A549 (cell line): ENCODE results near the gene BRD1. TPM values are rescaled to one million over a fixed set of nuclear protein-coding genes. Genes with fewer than 3 reads are reported as not detected.
A peak's percentile ranks its signal among the peaks of the same experiment; 100 is the strongest.

Experiments used
- ATAC-seq, 2 experiments: fragments of 200-7000 bp in 1 of 2; fragments of >200 bp in 1 of 2; cut with Nextera tagmentation in 1 of 2; cut with Tn5 transposase in 1 of 2; 3 replicates each; pipeline versions ENCODE4 v1.8.0 to v1.9.1; 2018 to 2020; ENCODE audit warnings: mild to moderate bottlenecking in 1 of 2, moderate library complexity in 1 of 2
- CTCF ChIA-PET: fragments of 300-600 bp; sonication (Branson Sonifier 250); formaldehyde crosslinking; extraction: SDS; loops from one replicate; lab custom pipeline; 2021; ENCODE audit warnings: antibody characterized with exemption, inconsistent platforms; lab: Yijun Ruan, JAX
- POLR2A ChIA-PET: fragments of 350-600 bp; formaldehyde crosslinking; extraction: SDS; loops from one replicate; lab custom pipeline; 2021; ENCODE audit warnings: antibody characterized with exemption, inconsistent platforms; lab: Yijun Ruan, JAX
- DNase-seq, 2 experiments: peaks; one replicate each; pipeline versions ENCODE4 v3.0.0 to v3.0.0-alpha.2; 2011 to 2016; ENCODE audit warnings: low read depth in 1 of 2, low spot score in 1 of 2
- FAIRE-seq: peaks from 2 replicates; lab custom pipeline; 2011; peaks lifted over from hg19 to GRCh38; lab: Jason Lieb, UNC
- H3K27ac ChIP-seq, 2 experiments: fragments of >200 bp; sonication (Bioruptor Twin); formaldehyde crosslinking; 3 replicates each; pipeline ENCODE4 v1.5.1; 2016 to 2017
- H3K4me1 ChIP-seq: fragments of >200 bp; sonication (Bioruptor Twin); formaldehyde crosslinking; 3 replicates; pipeline ENCODE4 v1.6.1; 2016
- H3K4me2 ChIP-seq: fragments of >200 bp; sonication (Bioruptor Twin); formaldehyde crosslinking; 3 replicates; pipeline ENCODE4 v1.6.1; 2016
- H3K4me3 ChIP-seq: fragments of >200 bp; sonication (Bioruptor Twin); formaldehyde crosslinking; 3 replicates; pipeline ENCODE4 v1.5.1; 2016
- H3K9me3 ChIP-seq: fragments of >200 bp; sonication (Bioruptor Twin); formaldehyde crosslinking; 3 replicates; pipeline ENCODE4 v1.6.1; 2016
- BHLHE40 ChIP-seq: IDR thresholded peaks from 2 replicates; pipeline ENCODE4 v1.6.1; 2012; ENCODE audit warnings: low read depth, low read length, inconsistent platforms
- EHF ChIP-seq: fragments of 250-450 bp; sonication (Bioruptor Pico); IDR thresholded peaks from 2 replicates; pipeline ENCODE4 v1.5.0; 2020; ENCODE audit warnings: mild to moderate bottlenecking
- EHMT2 ChIP-seq: fragments of 200-600 bp; sonication (generic); IDR thresholded peaks from 2 replicates; pipeline ENCODE4 v1.6.1; 2016; ENCODE audit warnings: antibody characterized with exemption, low read depth, mild to moderate bottlenecking, moderate library complexity
- ESRRA ChIP-seq: fragments of 150-350 bp; IDR thresholded peaks from 2 replicates; pipeline ENCODE4 v1.6.1; 2014; ENCODE audit warnings: mild to moderate bottlenecking, low read length, borderline replicate concordance
- FOSL2 ChIP-seq, 2 experiments: fragments of 450-650 bp in 1 of 2; fragments of >200 bp in 1 of 2; sonication (Bioruptor Twin) in 1 of 2; formaldehyde crosslinking; IDR thresholded peaks; 2 replicates each; pipeline versions ENCODE4 v1.5.0 to v1.6.1; 2016 to 2020; ENCODE audit warnings: mild to moderate bottlenecking in 1 of 2, moderate library complexity in 1 of 2
- HOXA7 ChIP-seq: fragments of 250-450 bp; sonication (Bioruptor Pico); IDR thresholded peaks from 2 replicates; pipeline ENCODE4 v1.5.0; 2020; ENCODE audit warnings: mild to moderate bottlenecking, moderate library complexity
- JUNB ChIP-seq: fragments of >200 bp; sonication (Bioruptor Twin); formaldehyde crosslinking; IDR thresholded peaks from 2 replicates; pipeline ENCODE4 v1.6.1; 2016
- KDM1A ChIP-seq: fragments of 200-600 bp; sonication (generic); IDR thresholded peaks from 2 replicates; pipeline ENCODE4 v1.6.1; 2016; ENCODE audit warnings: low read depth, mild to moderate bottlenecking
- MYC ChIP-seq: IDR thresholded peaks from 2 replicates; pipeline ENCODE4 v1.6.1; 2012; ENCODE audit warnings: mild to moderate bottlenecking, inconsistent platforms, low read length, improper control_type of control experiment, borderline replicate concordance
- NFE2L2 ChIP-seq: fragments of 150-350 bp; conservative IDR thresholded peaks from 2 replicates; pipeline ENCODE4 v1.6.1; 2014; ENCODE audit warnings: low read length
- NR3C1 ChIP-seq: fragments of >200 bp; sonication (Bioruptor Twin); formaldehyde crosslinking; IDR thresholded peaks from 3 replicates; pipeline ENCODE4 v1.6.1; 2017
- PHF8 ChIP-seq: fragments of 200-600 bp; sonication (generic); IDR thresholded peaks from 2 replicates; pipeline ENCODE4 v1.6.1; 2016; ENCODE audit warnings: low read depth, mild to moderate bottlenecking, antibody characterized with exemption, moderate library complexity, borderline replicate concordance
- RCOR1 ChIP-seq: fragments of 150-350 bp; IDR thresholded peaks from 2 replicates; pipeline ENCODE4 v1.6.1; 2014; ENCODE audit warnings: antibody characterized with exemption, low read length, low read depth
- RFX5 ChIP-seq: fragments of 450-650 bp; IDR thresholded peaks from 2 replicates; pipeline ENCODE4 v1.7.1; 2014; ENCODE audit warnings: antibody characterized with exemption, mild to moderate bottlenecking, moderate library complexity
- ZC3H11A ChIP-seq: fragments of 450-650 bp; IDR thresholded peaks from 2 replicates; pipeline ENCODE4 v1.6.1; 2014; ENCODE audit warnings: antibody characterized with exemption, mild to moderate bottlenecking
- ZFP36 ChIP-seq: fragments of 450-650 bp; IDR thresholded peaks from 2 replicates; pipeline ENCODE4 v1.6.1; 2014; ENCODE audit warnings: borderline replicate concordance; ENCODE audit not compliant: partially characterized antibody
- ZNF302 ChIP-seq: fragments of 250-450 bp; sonication (Bioruptor Pico); IDR thresholded peaks from 2 replicates; pipeline ENCODE4 v1.9.0; 2021; ENCODE audit warnings: inconsistent platforms, mild to moderate bottlenecking, moderate library complexity
- WGBS: methylation state at CpG from one replicate; pipeline ENCODE4 v1.1.6; 2017; ENCODE audit errors: missing lambda C conversion rate; 5-methylcytosine and 5-hydroxymethylcytosine counted together
- polyA plus RNA-seq, 4 experiments: library from polyadenylated mRNA; depleted of rRNA in 3 of 4; stranded (reverse); fragments of >200 nt; fragmentation: RNase III in 1 of 4; extraction: RNeasy Plus Mini Kit Qiagen cat#74134 plus additional on column Dnase treatment in 1 of 4; gene quantifications; 2 replicates in 3 of 4; 3 replicates in 1 of 4; pipeline ENCODE4 v1.2.3, GENCODE V29; 2011 to 2017
- TF ChIP-seq, protein P1 (sequence below): fragments of 150-350 bp; IDR thresholded peaks from 2 replicates; pipeline ENCODE4 v1.6.1; 2014; ENCODE audit warnings: low read depth, mild to moderate bottlenecking, low read length
- TF ChIP-seq, protein P2 (sequence below): fragments of 250-450 bp; sonication (Bioruptor Pico); IDR thresholded peaks from 2 replicates; pipeline ENCODE4 v1.5.0; 2020; ENCODE audit warnings: low read depth, mild to moderate bottlenecking, moderate library complexity
- TF ChIP-seq, protein P3 (sequence below): fragments of 250-450 bp; sonication (Bioruptor Pico); IDR thresholded peaks from 2 replicates; pipeline ENCODE4 v1.5.0; 2021; ENCODE audit warnings: mild to moderate bottlenecking, moderate library complexity, borderline replicate concordance
- TF ChIP-seq, protein P4 (sequence below): fragments of 200-600 bp; sonication (generic); IDR thresholded peaks from 2 replicates; pipeline ENCODE4 v1.6.1; 2016; ENCODE audit warnings: antibody characterized with exemption, mild to moderate bottlenecking, moderate library complexity
- TF ChIP-seq, protein P5 (sequence below): IDR thresholded peaks from 2 replicates; pipeline ENCODE4 v1.6.1; 2012; ENCODE audit warnings: low read depth, borderline replicate concordance

BRD1 gene
- polyA plus RNA-seq, 2 of the 4 experiments (the other 2 are of a cell fraction) = 3.7 to 11.5 TPM

DNA sequence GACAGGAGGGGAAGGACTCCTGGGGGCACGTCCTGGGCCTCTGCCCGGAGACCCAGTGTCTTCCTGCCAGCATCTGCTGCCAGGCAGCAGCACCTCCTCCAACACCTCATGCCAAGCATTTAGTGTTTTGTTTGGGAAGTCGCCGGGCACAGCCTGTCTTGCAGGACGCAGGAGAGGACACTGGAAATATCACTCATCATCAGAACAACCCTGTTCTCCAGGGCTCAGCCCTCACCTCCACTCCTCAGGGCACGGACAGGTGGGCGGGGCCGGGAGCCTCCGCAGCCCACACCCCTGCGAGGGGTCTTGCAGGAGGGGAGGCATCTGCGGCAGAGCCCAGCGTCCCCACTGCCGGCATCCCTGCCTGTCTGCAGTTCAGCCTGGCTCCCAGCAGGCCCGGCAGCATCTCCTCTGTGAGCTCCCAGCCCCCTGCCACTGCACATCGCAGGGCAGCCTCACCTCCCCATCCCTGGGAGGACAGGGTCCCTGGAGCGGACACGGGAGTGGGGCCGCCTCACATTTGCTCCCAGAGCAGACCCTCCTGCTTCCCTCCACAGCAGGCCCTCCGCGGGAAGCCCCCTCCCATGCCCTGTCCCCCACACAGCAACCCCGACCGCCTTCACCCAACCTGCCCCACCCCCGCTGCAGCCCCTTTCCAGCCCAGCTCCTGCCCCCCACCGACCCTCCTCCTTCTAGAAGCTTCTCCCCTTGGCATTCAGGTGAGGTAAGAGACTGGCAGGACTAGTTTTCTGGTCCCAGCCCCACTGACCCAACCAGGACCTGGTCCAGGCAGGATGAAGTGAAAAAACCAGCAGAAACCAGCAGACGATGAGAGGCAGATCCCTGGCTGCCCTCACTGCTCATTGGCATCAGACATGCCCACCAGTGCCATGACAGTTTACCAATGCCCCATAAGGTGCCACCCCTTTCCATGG, 72.7 kb downstream of the BRD1 start:
- ATAC-seq (no peak; a peak in 1 of 6 replicates), FAIRE-seq (no peak), DNase-seq (no peak)
- no peak overlapping the region for H3K4me3 ChIP-seq
- whole genome bisulfite sequencing = 41% methylated on average over 12 of the region's 25 CpGs
- no peak for TF ChIP-seq ZNF302 (CRISPR knock-in tag)
- TF ChIP-seq, protein P1, sequence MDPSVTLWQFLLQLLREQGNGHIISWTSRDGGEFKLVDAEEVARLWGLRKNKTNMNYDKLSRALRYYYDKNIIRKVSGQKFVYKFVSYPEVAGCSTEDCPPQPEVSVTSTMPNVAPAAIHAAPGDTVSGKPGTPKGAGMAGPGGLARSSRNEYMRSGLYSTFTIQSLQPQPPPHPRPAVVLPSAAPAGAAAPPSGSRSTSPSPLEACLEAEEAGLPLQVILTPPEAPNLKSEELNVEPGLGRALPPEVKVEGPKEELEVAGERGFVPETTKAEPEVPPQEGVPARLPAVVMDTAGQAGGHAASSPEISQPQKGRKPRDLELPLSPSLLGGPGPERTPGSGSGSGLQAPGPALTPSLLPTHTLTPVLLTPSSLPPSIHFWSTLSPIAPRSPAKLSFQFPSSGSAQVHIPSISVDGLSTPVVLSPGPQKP = no peak
- TF ChIP-seq, protein P2, sequence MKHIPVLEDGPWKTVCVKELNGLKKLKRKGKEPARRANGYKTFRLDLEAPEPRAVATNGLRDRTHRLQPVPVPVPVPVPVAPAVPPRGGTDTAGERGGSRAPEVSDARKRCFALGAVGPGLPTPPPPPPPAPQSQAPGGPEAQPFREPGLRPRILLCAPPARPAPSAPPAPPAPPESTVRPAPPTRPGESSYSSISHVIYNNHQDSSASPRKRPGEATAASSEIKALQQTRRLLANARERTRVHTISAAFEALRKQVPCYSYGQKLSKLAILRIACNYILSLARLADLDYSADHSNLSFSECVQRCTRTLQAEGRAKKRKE (CRISPR knock-in tag) = no peak
- no peak for TF ChIP-seq ESRRA
- TF ChIP-seq EHF (CRISPR knock-in tag) = no peak
- TF ChIP-seq RCOR1 = no peak
- TF ChIP-seq HOXA7 (CRISPR knock-in tag) = no peak
- no peak for TF ChIP-seq EHMT2
- no peak for TF ChIP-seq PHF8
- TF ChIP-seq FOSL2 (IDR thresholded peaks at IDR 0.05) = no peak
- TF ChIP-seq FOSL2 (CRISPR knock-in tag; IDR thresholded peaks at IDR 0.05) = no peak
- TF ChIP-seq MYC = no peak
- TF ChIP-seq, protein P3, sequence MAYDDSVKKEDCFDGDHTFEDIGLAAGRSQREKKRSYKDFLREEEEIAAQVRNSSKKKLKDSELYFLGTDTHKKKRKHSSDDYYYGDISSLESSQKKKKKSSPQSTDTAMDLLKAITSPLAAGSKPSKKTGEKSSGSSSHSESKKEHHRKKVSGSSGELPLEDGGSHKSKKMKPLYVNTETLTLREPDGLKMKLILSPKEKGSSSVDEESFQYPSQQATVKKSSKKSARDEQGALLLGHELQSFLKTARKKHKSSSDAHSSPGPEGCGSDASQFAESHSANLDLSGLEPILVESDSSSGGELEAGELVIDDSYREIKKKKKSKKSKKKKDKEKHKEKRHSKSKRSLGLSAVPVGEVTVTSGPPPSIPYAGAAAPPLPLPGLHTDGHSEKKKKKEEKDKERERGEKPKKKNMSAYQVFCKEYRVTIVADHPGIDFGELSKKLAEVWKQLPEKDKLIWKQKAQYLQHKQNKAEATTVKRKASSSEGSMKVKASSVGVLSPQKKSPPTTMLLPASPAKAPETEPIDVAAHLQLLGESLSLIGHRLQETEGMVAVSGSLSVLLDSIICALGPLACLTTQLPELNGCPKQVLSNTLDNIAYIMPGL (CRISPR knock-in tag) = no peak
- no peak overlapping the region for H3K27ac ChIP-seq
- ChIA-PET POLR2A (no interaction called here), CTCF (no interaction called here)
- no peaks in the 10 kb centered on the region for H3K4me1 ChIP-seq
- no peak overlapping the region for H3K4me2 ChIP-seq
- H3K9me3 ChIP-seq = no peaks in the 10 kb centered on the region

DNA sequence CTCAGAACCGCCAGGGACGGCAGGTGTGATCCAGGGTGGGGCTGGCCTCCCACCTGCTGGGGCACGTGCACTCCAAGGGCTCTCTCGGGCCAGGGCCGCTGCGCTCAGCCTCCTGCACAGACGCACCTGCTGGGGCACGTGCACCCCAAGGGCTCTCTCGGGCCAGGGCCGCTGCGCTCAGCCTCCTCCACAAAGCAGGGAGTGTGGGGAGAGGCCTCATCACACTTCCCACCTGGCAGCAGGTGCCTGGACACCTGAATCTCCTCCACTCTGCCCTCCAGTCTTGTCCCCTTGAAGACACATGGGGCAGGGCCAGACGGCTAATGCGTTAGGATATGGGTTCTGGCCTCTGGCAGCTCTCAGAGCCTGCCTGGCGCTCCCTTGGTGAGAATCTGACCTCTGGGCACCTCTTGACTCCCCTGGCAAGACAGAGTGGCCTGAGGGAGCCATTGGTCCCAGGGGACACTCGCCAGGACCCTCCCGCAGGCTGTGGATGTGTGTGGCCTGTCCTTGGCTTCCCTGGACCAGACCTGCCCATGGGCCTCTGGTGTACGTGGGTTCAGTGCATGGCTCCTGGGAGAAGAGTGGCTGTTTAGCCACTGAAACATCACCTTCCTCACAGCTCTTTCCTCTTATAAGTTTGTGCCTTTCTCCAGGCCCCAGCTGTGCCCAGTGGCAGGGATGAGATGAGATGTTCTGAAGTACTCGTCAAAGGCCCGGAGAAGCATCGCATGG, 73.5 kb downstream of the BRD1 start:
- POLR2A ChIA-PET = no interaction called here
- FAIRE-seq (no peak), ATAC-seq (peak in 1 of 2 experiments; percentile 28; a peak in 1 of 6 replicates), DNase-seq (no peak)
- 71% methylated on average over 5 of the region's 20 CpGs for WGBS
- Histone ChIP-seq H3K4me1 (no peaks in the 10 kb centered on the region), H3K4me3 (no peak overlapping the region), H3K9me3 (no peaks in the 10 kb centered on the region), H3K27ac (no peak overlapping the region), H3K4me2 (no peak overlapping the region)
- TF ChIP-seq ZC3H11A = no peak
- TF ChIP-seq KDM1A = no peak
- TF ChIP-seq, protein P4, sequence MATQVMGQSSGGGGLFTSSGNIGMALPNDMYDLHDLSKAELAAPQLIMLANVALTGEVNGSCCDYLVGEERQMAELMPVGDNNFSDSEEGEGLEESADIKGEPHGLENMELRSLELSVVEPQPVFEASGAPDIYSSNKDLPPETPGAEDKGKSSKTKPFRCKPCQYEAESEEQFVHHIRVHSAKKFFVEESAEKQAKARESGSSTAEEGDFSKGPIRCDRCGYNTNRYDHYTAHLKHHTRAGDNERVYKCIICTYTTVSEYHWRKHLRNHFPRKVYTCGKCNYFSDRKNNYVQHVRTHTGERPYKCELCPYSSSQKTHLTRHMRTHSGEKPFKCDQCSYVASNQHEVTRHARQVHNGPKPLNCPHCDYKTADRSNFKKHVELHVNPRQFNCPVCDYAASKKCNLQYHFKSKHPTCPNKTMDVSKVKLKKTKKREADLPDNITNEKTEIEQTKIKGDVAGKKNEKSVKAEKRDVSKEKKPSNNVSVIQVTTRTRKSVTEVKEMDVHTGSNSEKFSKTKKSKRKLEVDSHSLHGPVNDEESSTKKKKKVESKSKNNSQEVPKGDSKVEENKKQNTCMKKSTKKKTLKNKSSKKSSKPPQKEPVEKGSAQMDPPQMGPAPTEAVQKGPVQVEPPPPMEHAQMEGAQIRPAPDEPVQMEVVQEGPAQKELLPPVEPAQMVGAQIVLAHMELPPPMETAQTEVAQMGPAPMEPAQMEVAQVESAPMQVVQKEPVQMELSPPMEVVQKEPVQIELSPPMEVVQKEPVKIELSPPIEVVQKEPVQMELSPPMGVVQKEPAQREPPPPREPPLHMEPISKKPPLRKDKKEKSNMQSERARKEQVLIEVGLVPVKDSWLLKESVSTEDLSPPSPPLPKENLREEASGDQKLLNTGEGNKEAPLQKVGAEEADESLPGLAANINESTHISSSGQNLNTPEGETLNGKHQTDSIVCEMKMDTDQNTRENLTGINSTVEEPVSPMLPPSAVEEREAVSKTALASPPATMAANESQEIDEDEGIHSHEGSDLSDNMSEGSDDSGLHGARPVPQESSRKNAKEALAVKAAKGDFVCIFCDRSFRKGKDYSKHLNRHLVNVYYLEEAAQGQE = no peak
- no peak for TF ChIP-seq PHF8
- no peak for TF ChIP-seq NFE2L2
- TF ChIP-seq NR3C1 = no peak
- TF ChIP-seq ZFP36 = no peak
- TF ChIP-seq, protein P5, sequence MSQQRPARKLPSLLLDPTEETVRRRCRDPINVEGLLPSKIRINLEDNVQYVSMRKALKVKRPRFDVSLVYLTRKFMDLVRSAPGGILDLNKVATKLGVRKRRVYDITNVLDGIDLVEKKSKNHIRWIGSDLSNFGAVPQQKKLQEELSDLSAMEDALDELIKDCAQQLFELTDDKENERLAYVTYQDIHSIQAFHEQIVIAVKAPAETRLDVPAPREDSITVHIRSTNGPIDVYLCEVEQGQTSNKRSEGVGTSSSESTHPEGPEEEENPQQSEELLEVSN = no peak
- no peak for TF ChIP-seq RFX5
- TF ChIP-seq ESRRA = no peak
- TF ChIP-seq JUNB = no peak
- no peak for TF ChIP-seq BHLHE40
- CTCF ChIA-PET = no interaction called here
